Activated T-helper 1 cell treated with anti-CD3 and anti-CD28 coated beads, Interleukin-12 subunit alpha, Interleukin-12 subunit beta, Interleukin-2, Interleukin-4 antibody, amounts not matched to agents 30 ng/mL and 10 ng/mL and 1 ng/mL, durations not matched to agents 14 hours and 24 hours and 36 hours (primary cell): Measurements from ENCODE around the gene JARID2. TPM values are rescaled to one million over a fixed set of nuclear protein-coding genes. Genes with fewer than 3 reads are reported as not detected.

Source experiments
- DNase-seq: peaks from one replicate; pipeline ENCODE4 v3.0.0; 2021; ENCODE audit warnings: low spot score
- H3K27ac Mint-ChIP-seq: one replicate; pipeline ENCODE4 v1.8.0; 2021; ENCODE audit warnings: mild to moderate bottlenecking, mixed read lengths
- H3K27me3 Mint-ChIP-seq: one replicate; pipeline ENCODE4 v1.8.0; 2022; ENCODE audit warnings: mild to moderate bottlenecking, moderate library complexity, mixed read lengths; ENCODE audit not compliant: insufficient read depth
- H3K36me3 Mint-ChIP-seq: one replicate; pipeline ENCODE4 v1.8.0; 2021; ENCODE audit warnings: low read depth, mixed read lengths
- H3K4me1 Mint-ChIP-seq: one replicate; pipeline ENCODE4 v1.8.0; 2021; ENCODE audit warnings: low read depth, mixed read lengths
- H3K4me3 Mint-ChIP-seq: one replicate; pipeline ENCODE4 v1.8.0; 2021; ENCODE audit warnings: mild to moderate bottlenecking, moderate library complexity, mixed read lengths
- H3K9me3 Mint-ChIP-seq: one replicate; pipeline ENCODE4 v1.8.0; 2021; ENCODE audit warnings: mixed read lengths
- intact Hi-C: fragments of 100-400 bp; cut with micrococcal nuclease; formaldehyde crosslinking; loops from one replicate; pipeline ENCODE4 v1.15.1; 2024
- total RNA-seq: library from RNA; stranded (reverse); gene quantifications from 2 replicates; pipeline ENCODE4 v1.2.3, GENCODE V29; 2022

The JARID2 gene
- total RNA-seq, 1 donor from 2014 or later: 60.5 TPM

- intact Hi-C loops: loop anchor here (10.0 kb wide), 1 partner anchor 193 kb away; no protein-coding TSS in a partner anchor
Observed at GRCh38 chr6:15431762-15432483, 186.1 kb downstream of the JARID2 start.

GRCh38 chr6:15433511-15433861, 187.6 kb downstream of the JARID2 start:
- Mint-ChIP-seq H3K36me3 (peaks cover 39% of the 10 kb centered on the region), H3K4me3 (peak overlapping the region; percentile 61), H3K27ac (peak overlapping the region; percentile 87)

More at GRCh38 chr6:15431762-15432483, 186.1 kb downstream of the JARID2 start:
- peaks cover 4% of the 10 kb centered on the region for H3K9me3 Mint-ChIP-seq
- no peak for DNase-seq
- no peak overlapping the region for H3K4me3 Mint-ChIP-seq
- peaks cover 93% of the 10 kb centered on the region for H3K4me1 Mint-ChIP-seq
- H3K27me3 Mint-ChIP-seq: no peaks in the 10 kb centered on the region
- H3K27ac Mint-ChIP-seq: peak overlapping the region; percentile 32
- peaks cover 38% of the 10 kb centered on the region for H3K36me3 Mint-ChIP-seq

GRCh38 chr6:15434263-15434662, 188.4 kb downstream of the JARID2 start:
- Mint-ChIP-seq H3K27me3 (no peaks in the 10 kb centered on the region), H3K36me3 (peaks cover 36% of the 10 kb centered on the region), H3K9me3 (peaks cover 4% of the 10 kb centered on the region), H3K4me1 (peaks cover 93% of the 10 kb centered on the region), H3K4me3 (peak overlapping the region; percentile 66), H3K27ac (peak overlapping the region; percentile 92)
- intact Hi-C loops: loop anchor here (10.0 kb wide), 1 partner anchor 191 kb away; no protein-coding TSS in a partner anchor
- no peak for DNase-seq

More at GRCh38 chr6:15433511-15433861, 187.6 kb downstream of the JARID2 start:
- no peaks in the 10 kb centered on the region for H3K27me3 Mint-ChIP-seq
- intact Hi-C loops: loop anchor here (1.0 to 10.0 kb wide), 2 partner anchors 11 to 191 kb away; no protein-coding TSS in a partner anchor
- H3K4me1 Mint-ChIP-seq: peaks cover 93% of the 10 kb centered on the region
- DNase-seq: no peak
- peaks cover 4% of the 10 kb centered on the region for H3K9me3 Mint-ChIP-seq

DNA sequence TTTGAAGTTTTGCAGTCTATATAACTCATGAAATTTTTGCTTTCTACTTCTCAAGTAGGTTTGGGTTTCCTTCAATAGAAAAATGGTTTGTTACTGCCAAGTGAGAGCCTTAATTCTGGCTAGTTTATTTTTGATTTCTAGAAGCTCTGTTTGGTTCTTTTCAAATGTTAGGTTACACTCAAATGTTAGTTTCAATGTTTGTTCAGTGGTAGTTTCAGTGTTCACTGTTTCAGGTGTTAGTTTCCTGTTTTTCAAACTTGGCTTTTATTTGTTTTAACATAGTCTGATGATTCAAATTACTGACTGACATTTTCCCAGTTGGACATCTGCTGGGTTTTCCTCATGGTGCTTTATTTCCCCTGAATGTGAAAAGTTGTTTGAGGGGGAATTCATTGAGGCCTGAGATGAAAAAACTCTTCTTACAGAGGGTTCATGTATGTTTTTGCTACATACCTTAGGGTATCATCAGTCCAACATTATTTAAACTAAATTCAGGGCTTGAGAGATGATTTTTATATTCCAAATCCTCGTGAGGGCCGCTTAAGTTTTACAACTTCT, 189.0 kb downstream of the JARID2 start:
- intact Hi-C loops: loop anchor here (10.0 kb wide), 1 partner anchor 190 kb away; no protein-coding TSS in a partner anchor
- peaks cover 4% of the 10 kb centered on the region for H3K9me3 Mint-ChIP-seq
- H3K27ac Mint-ChIP-seq: peak overlapping the region; percentile 92
- no peak for DNase-seq
- peaks cover 96% of the 10 kb centered on the region for H3K4me1 Mint-ChIP-seq
- H3K27me3 Mint-ChIP-seq: no peaks in the 10 kb centered on the region
- H3K4me3 Mint-ChIP-seq: peak overlapping the region; percentile 66
- peaks cover 35% of the 10 kb centered on the region for H3K36me3 Mint-ChIP-seq

- no peaks in the 10 kb centered on the region for H3K27me3 Mint-ChIP-seq
- no peak overlapping the region for H3K4me3 Mint-ChIP-seq
- peak overlapping the region; percentile 92 for H3K27ac Mint-ChIP-seq
- H3K36me3 Mint-ChIP-seq: peaks cover 30% of the 10 kb centered on the region
- H3K9me3 Mint-ChIP-seq: peaks cover 4% of the 10 kb centered on the region
- peaks cover 96% of the 10 kb centered on the region for H3K4me1 Mint-ChIP-seq
- no peak for DNase-seq
- intact Hi-C loops: loop anchor here (10.0 kb wide), 1 partner anchor 189 kb away; no protein-coding TSS in a partner anchor
Observed at GRCh38 chr6:15435468-15435867, 189.6 kb downstream of the JARID2 start.

GRCh38 chr6:15436451-15436850, 190.6 kb downstream of the JARID2 start:
- no peak overlapping the region for H3K4me3 Mint-ChIP-seq
- H3K27me3 Mint-ChIP-seq: no peaks in the 10 kb centered on the region
- peaks cover 30% of the 10 kb centered on the region for H3K36me3 Mint-ChIP-seq
- peaks cover 4% of the 10 kb centered on the region for H3K9me3 Mint-ChIP-seq
- H3K27ac Mint-ChIP-seq: peak overlapping the region; percentile 80
- H3K4me1 Mint-ChIP-seq: peaks cover 96% of the 10 kb centered on the region
- DNase-seq: no peak
- intact Hi-C loops: loop anchor here (10.0 kb wide), 1 partner anchor 188 kb away; no protein-coding TSS in a partner anchor

DNA sequence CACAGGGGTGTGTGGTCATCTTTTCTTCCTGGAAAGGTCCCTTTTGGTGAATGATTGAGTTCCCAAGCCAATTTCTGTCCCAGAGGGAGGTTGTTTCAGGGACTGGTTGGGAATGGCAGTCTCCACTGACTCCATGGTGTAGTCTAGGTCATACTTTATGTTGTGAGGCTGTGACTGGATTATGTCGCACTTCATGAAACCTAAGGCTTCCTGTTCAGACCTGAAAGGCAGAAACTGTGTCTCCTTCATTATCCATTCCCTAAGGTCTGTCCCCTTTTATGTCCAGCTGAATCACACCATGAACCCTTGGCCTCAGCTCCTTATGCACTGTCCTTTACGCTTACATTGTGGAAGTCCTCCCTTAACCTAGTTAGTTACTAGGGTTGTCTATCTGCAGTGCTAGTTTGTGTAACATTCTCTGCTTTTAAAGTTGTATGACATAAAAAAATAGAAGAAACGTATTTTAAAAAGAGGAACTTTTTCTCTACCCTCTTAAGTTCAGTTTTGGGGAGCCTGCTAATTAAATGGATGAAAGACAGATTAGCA, 191.3 kb downstream of the JARID2 start:
- DNase-seq: no peak
- intact Hi-C loops: loop anchor here (10.0 kb wide), 1 partner anchor 188 kb away; no protein-coding TSS in a partner anchor
- H3K36me3 Mint-ChIP-seq: peaks cover 26% of the 10 kb centered on the region
- peaks cover 4% of the 10 kb centered on the region for H3K9me3 Mint-ChIP-seq
- H3K4me1 Mint-ChIP-seq: peaks cover 91% of the 10 kb centered on the region
- H3K27me3 Mint-ChIP-seq: no peaks in the 10 kb centered on the region
- peak overlapping the region; percentile 80 for H3K27ac Mint-ChIP-seq
- peak overlapping the region; percentile 16 for H3K4me3 Mint-ChIP-seq

DNA sequence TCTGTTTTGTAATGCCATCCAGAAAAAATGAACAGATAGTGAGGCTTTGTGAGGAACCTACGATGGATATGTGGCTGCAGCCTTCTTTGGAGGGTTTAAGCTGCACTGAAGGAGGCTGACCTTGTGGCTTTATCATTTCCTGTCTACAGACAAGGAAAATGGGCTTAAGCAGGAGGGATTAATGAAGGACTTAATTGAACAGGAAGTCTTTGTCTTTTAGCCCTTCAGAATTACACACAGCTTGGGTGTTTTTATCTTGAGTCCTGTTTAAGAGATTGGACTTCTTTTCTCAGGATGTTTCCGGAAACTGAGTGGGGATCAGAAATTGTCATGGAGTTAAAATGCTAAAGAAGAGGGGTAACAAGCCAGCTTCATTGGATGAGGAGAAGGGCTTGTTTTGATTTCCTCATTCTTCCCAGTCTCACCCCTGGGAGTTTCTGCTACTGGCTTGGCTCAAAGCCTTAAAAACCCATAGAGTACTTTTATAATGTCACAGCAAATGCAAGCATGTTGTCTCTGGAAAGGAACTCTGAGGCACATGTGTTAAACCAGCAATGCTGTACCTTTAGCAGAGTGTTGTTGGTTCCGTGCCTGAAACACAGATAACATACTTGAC, 193.6 kb downstream of the JARID2 start:
- no peaks in the 10 kb centered on the region for H3K27me3 Mint-ChIP-seq
- peak overlapping the region; percentile 74 for H3K27ac Mint-ChIP-seq
- DNase-seq: no peak
- H3K4me1 Mint-ChIP-seq: peaks cover 80% of the 10 kb centered on the region
- H3K9me3 Mint-ChIP-seq: peaks cover 4% of the 10 kb centered on the region
- peaks cover 24% of the 10 kb centered on the region for H3K36me3 Mint-ChIP-seq
- intact Hi-C loops: loop anchor here (2.0 to 10.0 kb wide), 6 partner anchors 17 to 1225 kb away; no protein-coding TSS in a partner anchor
- H3K4me3 Mint-ChIP-seq: peak overlapping the region; percentile 56

- Mint-ChIP-seq H3K4me3 (no peak overlapping the region), H3K36me3 (peaks cover 22% of the 10 kb centered on the region), H3K27ac (peak overlapping the region; percentile 10), H3K9me3 (no peaks in the 10 kb centered on the region), H3K27me3 (no peaks in the 10 kb centered on the region), H3K4me1 (peaks cover 79% of the 10 kb centered on the region)
- DNase-seq: no peak
- intact Hi-C loops: loop anchor here (2.0 to 10.0 kb wide), 5 partner anchors 17 to 1225 kb away; no protein-coding TSS in a partner anchor
Observed at GRCh38 chr6:15440040-15440439, 194.2 kb downstream of the JARID2 start.

- H3K9me3 Mint-ChIP-seq: no peaks in the 10 kb centered on the region
- H3K4me3 Mint-ChIP-seq: no peak overlapping the region
- intact Hi-C loops: loop anchor here (1.0 to 10.0 kb wide), 6 partner anchors 19 to 1227 kb away; no protein-coding TSS in a partner anchor
- H3K27me3 Mint-ChIP-seq: no peaks in the 10 kb centered on the region
- H3K27ac Mint-ChIP-seq: no peak overlapping the region
- H3K36me3 Mint-ChIP-seq: peaks cover 20% of the 10 kb centered on the region
- H3K4me1 Mint-ChIP-seq: peaks cover 83% of the 10 kb centered on the region
- no peak for DNase-seq
Observed at GRCh38 chr6:15441215-15441868, 195.5 kb downstream of the JARID2 start.

- Mint-ChIP-seq H3K27me3 (no peaks in the 10 kb centered on the region), H3K4me1 (peaks cover 81% of the 10 kb centered on the region), H3K9me3 (no peaks in the 10 kb centered on the region), H3K27ac (no peak overlapping the region), H3K36me3 (peaks cover 14% of the 10 kb centered on the region), H3K4me3 (no peak overlapping the region)
- intact Hi-C loops: loop anchor here (1.0 to 10.0 kb wide), 6 partner anchors 19 to 1227 kb away; no protein-coding TSS in a partner anchor
- no peak for DNase-seq
Observed at GRCh38 chr6:15441981-15442380, 196.1 kb downstream of the JARID2 start.

GRCh38 chr6:15442467-15442866, 196.6 kb downstream of the JARID2 start:
- intact Hi-C loops: loop anchor here (5.0 to 10.0 kb wide), 2 partner anchors 710 to 1228 kb away; no protein-coding TSS in a partner anchor
- no peak for DNase-seq
- H3K4me1 Mint-ChIP-seq: peaks cover 81% of the 10 kb centered on the region
- no peaks in the 10 kb centered on the region for H3K27me3 Mint-ChIP-seq
- no peaks in the 10 kb centered on the region for H3K9me3 Mint-ChIP-seq
- H3K27ac Mint-ChIP-seq: peak overlapping the region; percentile 10
- H3K4me3 Mint-ChIP-seq: no peak overlapping the region
- H3K36me3 Mint-ChIP-seq: peaks cover 13% of the 10 kb centered on the region
